Lower leg skin (tissue), 4 donors: ENCODE results near the gene MYO9B. TPM values are rescaled to one million over a fixed set of nuclear protein-coding genes. Genes with fewer than 3 reads are reported as not detected.
A peak's percentile ranks its signal among the peaks of the same experiment; 100 is the strongest.

ENCODE experiments used
- DNase-seq, 2 donors: peaks; one replicate each; pipeline ENCODE4 v3.0.0-alpha.2; 2019; ENCODE audit warnings: low spot score in 2 of 2
- H3K4me3 ChIP-seq: fragments of 200-600 bp; sonication (generic); 2 replicates; pipeline ENCODE4 v1.5.1; 2017; ENCODE audit warnings: mild to moderate bottlenecking, low read depth; ENCODE audit not compliant: poor library complexity, severe bottlenecking
- POLR2A ChIP-seq, 2 donors: fragments of 450-650 bp; IDR thresholded peaks; one replicate each; pipeline ENCODE4 v1.6.1; 2016 to 2017; ENCODE audit warnings: antibody characterized with exemption in 2 of 2, mild to moderate bottlenecking in 1 of 2, moderate library complexity in 1 of 2
- WGBS, 2 donors: methylation state at CpG; one replicate each; pipeline ENCODE4 v1.1.5; 2018; 5-methylcytosine and 5-hydroxymethylcytosine counted together
- intact Hi-C: fragments of 100-400 bp; cut with DNase I; formaldehyde crosslinking; loops from one replicate; pipeline ENCODE4 v1.15.0; 2023; ENCODE audit warnings: low total_unique reads
- total RNA-seq, 4 donors: library from RNA; depleted of rRNA; stranded (reverse); fragments of >200 nt; gene quantifications; one replicate each; pipeline ENCODE4 v1.1.0, GENCODE V29; 2016
- TF ChIP-seq, protein P1 (sequence below), 3 donors: fragments of 450-650 bp; IDR thresholded peaks; one replicate each; pipeline ENCODE4 v1.5.1; 2016; ENCODE audit warnings: antibody characterized with exemption in 3 of 3, mild to moderate bottlenecking in 3 of 3, moderate library complexity in 2 of 3

MYO9B gene
- total RNA-seq, 4 donors from 2014 or later = 29.2 to 63.1 (median 43.5) TPM

GRCh38 chr19:17259118-17259780 is 183.7 kb downstream of the MYO9B start:
- WGBS, 2 donors = 92 to 94% methylated on average over 9 of the region's 9 CpGs
- no peak for DNase-seq
- no peak overlapping the region for H3K4me3 ChIP-seq
- TF ChIP-seq, protein P1, sequence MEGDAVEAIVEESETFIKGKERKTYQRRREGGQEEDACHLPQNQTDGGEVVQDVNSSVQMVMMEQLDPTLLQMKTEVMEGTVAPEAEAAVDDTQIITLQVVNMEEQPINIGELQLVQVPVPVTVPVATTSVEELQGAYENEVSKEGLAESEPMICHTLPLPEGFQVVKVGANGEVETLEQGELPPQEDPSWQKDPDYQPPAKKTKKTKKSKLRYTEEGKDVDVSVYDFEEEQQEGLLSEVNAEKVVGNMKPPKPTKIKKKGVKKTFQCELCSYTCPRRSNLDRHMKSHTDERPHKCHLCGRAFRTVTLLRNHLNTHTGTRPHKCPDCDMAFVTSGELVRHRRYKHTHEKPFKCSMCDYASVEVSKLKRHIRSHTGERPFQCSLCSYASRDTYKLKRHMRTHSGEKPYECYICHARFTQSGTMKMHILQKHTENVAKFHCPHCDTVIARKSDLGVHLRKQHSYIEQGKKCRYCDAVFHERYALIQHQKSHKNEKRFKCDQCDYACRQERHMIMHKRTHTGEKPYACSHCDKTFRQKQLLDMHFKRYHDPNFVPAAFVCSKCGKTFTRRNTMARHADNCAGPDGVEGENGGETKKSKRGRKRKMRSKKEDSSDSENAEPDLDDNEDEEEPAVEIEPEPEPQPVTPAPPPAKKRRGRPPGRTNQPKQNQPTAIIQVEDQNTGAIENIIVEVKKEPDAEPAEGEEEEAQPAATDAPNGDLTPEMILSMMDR (IDR thresholded peaks at IDR 0.05) = no peak
- no peak for TF ChIP-seq POLR2A (IDR thresholded peaks at IDR 0.05)
- intact Hi-C loops = no loop called here

GRCh38 chr19:17259934-17260333 is 184.4 kb downstream of the MYO9B start:
- intact Hi-C loops = no loop called here

GRCh38 chr19:17260842-17261325 is 185.3 kb downstream of the MYO9B start:
- peak; percentile 67 to 96 for DNase-seq
- intact Hi-C loops = no loop called here
- 15 to 20% methylated on average over 15 of the region's 15 CpGs for WGBS, 2 donors
- TF ChIP-seq, protein P1 (IDR thresholded peaks at IDR 0.05) = peak in 1 of 3 donors; percentile 86
- no peak for TF ChIP-seq POLR2A (IDR thresholded peaks at IDR 0.05)
- H3K4me3 ChIP-seq = no peak overlapping the region

More at GRCh38 chr19:17259934-17260333, 184.4 kb downstream of the MYO9B start:
- no peak for DNase-seq
- H3K4me3 ChIP-seq = no peak overlapping the region
- WGBS, 2 donors = 67 to 81% methylated on average over 1 of the region's 1 CpG
- TF ChIP-seq, protein P1 (IDR thresholded peaks at IDR 0.05) = no peak
- TF ChIP-seq POLR2A (IDR thresholded peaks at IDR 0.05) = no peak

- no peak for TF ChIP-seq POLR2A (IDR thresholded peaks at IDR 0.05)
- TF ChIP-seq, protein P1 (IDR thresholded peaks at IDR 0.05) = no peak
- intact Hi-C loops = no loop called here
- WGBS, 2 donors = 66 to 69% methylated on average over 13 to 16 of the region's 16 CpGs
- no peak overlapping the region for H3K4me3 ChIP-seq
- no peak for DNase-seq
These were observed 187.0 kb downstream of the MYO9B start for GRCh38 chr19:17262557-17262956.

Other genes starting within 250 kb of the MYO9B start
- gene SIN3B, start 246.4 kb upstream of the MYO9B start, total RNA-seq = 10 to 100 TPM; 26.3 to 54.4 (median 40.1) TPM
- gene F2RL3, start 186.8 kb upstream of the MYO9B start, total RNA-seq = 10 to 100 TPM in 1 of 4 donors, 1 to 10 TPM in 3; 3.7 to 11.0 (median 5.6) TPM
- 10 to 100 TPM in 3 of 4 donors, 1 to 10 TPM in 1; 8.1 to 14.0 (median 13.0) TPM for gene CPAMD8, start 49.0 kb upstream of the MYO9B start, total RNA-seq
- gene HAUS8, start 325 bp upstream of the MYO9B start, total RNA-seq = 1 to 10 TPM; 3.3 to 7.0 (median 5.7) TPM
- gene USE1, start 139.6 kb downstream of the MYO9B start, total RNA-seq = 10 to 100 TPM; 16.6 to 25.5 (median 23.8) TPM
- 1 to 10 TPM; 2.6 to 7.9 (median 4.0) TPM for gene OCEL1, start 150.4 kb downstream of the MYO9B start, total RNA-seq
- gene NR2F6, start 170.1 kb downstream of the MYO9B start, total RNA-seq = 100 to 1,000 TPM in 1 of 4 donors, 10 to 100 TPM in 3; 57.2 to 119 (median 83.6) TPM
- gene USHBP1, start 189.0 kb downstream of the MYO9B start, total RNA-seq = 1 to 10 TPM in 3 of 4 donors, under 1 TPM in 1; 0.80 to 3.0 (median 2.0) TPM
- 10 to 100 TPM; 48.3 to 61.2 (median 59.6) TPM for gene BABAM1, start 191.7 kb downstream of the MYO9B start, total RNA-seq
- 1 to 10 TPM in 1 of 4 donors, under 1 TPM in 3; 0.07 to 1.1 (median 0.36) TPM for gene ANKLE1, start 206.1 kb downstream of the MYO9B start, total RNA-seq
- 10 to 100 TPM; 20.2 to 34.9 (median 27.7) TPM for gene ABHD8, start 227.6 kb downstream of the MYO9B start, total RNA-seq
- 100 to 1,000 TPM in 3 of 4 donors, 10 to 100 TPM in 1; 88.4 to 228 (median 131) TPM for gene MRPL34, start 230.1 kb downstream of the MYO9B start, total RNA-seq
- gene DDA1, start 233.8 kb downstream of the MYO9B start, total RNA-seq = 10 to 100 TPM; 16.4 to 30.7 (median 26.3) TPM